ENCODE results near the gene INSM2.

The INSM2 gene

DNA sequence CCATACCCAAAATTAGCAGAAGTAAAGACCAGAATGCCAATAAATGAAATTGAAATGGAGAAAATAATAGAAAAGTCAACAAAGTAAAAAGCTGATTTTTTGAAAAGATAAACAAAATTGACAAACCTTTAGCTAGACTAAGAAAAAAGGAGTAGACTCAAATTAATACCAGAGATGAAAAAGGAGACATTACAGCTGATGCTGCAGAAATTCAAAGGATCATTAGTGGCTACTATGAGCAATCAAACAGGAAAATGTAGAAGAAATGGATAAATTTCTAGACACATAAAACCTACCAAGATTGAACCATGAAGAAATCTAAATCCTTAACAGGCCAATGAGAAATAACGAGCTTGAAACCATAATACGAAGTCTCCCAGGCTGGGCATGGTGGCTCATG lies 34.8 kb upstream of the INSM2 start:
- H3K36me3 ChIP-seq (ENCODE audit: insufficient read depth, low read length) = no peaks in the 10 kb centered on the region
- H3K9me3 ChIP-seq (ENCODE audit: low read length) = no peaks in the 10 kb centered on the region
- H2AFZ ChIP-seq (ENCODE audit: low read length) = no peak overlapping the region
- H4K20me1 ChIP-seq (ENCODE audit: insufficient read depth, low read length) = no peaks in the 10 kb centered on the region
- H3K4me1 ChIP-seq (ENCODE audit: insufficient read depth, low read length, severe bottlenecking) = no peaks in the 10 kb centered on the region
- no peak overlapping the region for H3K4me3 ChIP-seq (ENCODE audit: low read depth, low read length, poor library complexity, severe bottlenecking)
- no peaks in the 10 kb centered on the region for H3F3A ChIP-seq (ENCODE audit: insufficient read depth, low read length)
- TF ChIP-seq, protein P1, sequence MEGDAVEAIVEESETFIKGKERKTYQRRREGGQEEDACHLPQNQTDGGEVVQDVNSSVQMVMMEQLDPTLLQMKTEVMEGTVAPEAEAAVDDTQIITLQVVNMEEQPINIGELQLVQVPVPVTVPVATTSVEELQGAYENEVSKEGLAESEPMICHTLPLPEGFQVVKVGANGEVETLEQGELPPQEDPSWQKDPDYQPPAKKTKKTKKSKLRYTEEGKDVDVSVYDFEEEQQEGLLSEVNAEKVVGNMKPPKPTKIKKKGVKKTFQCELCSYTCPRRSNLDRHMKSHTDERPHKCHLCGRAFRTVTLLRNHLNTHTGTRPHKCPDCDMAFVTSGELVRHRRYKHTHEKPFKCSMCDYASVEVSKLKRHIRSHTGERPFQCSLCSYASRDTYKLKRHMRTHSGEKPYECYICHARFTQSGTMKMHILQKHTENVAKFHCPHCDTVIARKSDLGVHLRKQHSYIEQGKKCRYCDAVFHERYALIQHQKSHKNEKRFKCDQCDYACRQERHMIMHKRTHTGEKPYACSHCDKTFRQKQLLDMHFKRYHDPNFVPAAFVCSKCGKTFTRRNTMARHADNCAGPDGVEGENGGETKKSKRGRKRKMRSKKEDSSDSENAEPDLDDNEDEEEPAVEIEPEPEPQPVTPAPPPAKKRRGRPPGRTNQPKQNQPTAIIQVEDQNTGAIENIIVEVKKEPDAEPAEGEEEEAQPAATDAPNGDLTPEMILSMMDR (IDR thresholded peaks at IDR 0.05; ENCODE audit: low read length) = no peak
- TF ChIP-seq EZH2 (IDR thresholded peaks at IDR 0.05; ENCODE audit: borderline replicate concordance, low read length) = no peak
- H3K4me2 ChIP-seq (ENCODE audit: low read length) = no peak overlapping the region
- H3K27me3 ChIP-seq (ENCODE audit: insufficient read depth, low read length) = no peaks in the 10 kb centered on the region
- H3K27ac ChIP-seq (ENCODE audit: low read depth, low read length, poor library complexity, severe bottlenecking) = no peak overlapping the region
- no peak overlapping the region for H3K9ac ChIP-seq (ENCODE audit: low read length)
- no peaks in the 10 kb centered on the region for H3K9me2 ChIP-seq (ENCODE audit: low read depth, low read length)
- H3K79me2 ChIP-seq (ENCODE audit: insufficient read depth, low read length) = no peaks in the 10 kb centered on the region

- TF ChIP-seq, protein P1 (IDR thresholded peaks at IDR 0.05; ENCODE audit: low read length) = no peak
- TF ChIP-seq EZH2 (IDR thresholded peaks at IDR 0.05; ENCODE audit: borderline replicate concordance, low read length) = no peak
- Histone ChIP-seq H3K4me2 (ENCODE audit: low read length) (no peak overlapping the region), H2AFZ (ENCODE audit: low read length) (no peak overlapping the region), H3F3A (ENCODE audit: insufficient read depth, low read length) (no peaks in the 10 kb centered on the region), H3K9me3 (ENCODE audit: low read length) (no peaks in the 10 kb centered on the region), H3K4me3 (ENCODE audit: low read depth, low read length, poor library complexity, severe bottlenecking) (no peak overlapping the region), H3K36me3 (ENCODE audit: insufficient read depth, low read length) (no peaks in the 10 kb centered on the region), H3K27me3 (ENCODE audit: insufficient read depth, low read length) (no peaks in the 10 kb centered on the region), H3K4me1 (ENCODE audit: insufficient read depth, low read length, severe bottlenecking) (no peaks in the 10 kb centered on the region), H3K9ac (ENCODE audit: low read length) (no peak overlapping the region), H4K20me1 (ENCODE audit: insufficient read depth, low read length) (no peaks in the 10 kb centered on the region), H3K9me2 (ENCODE audit: low read depth, low read length) (no peaks in the 10 kb centered on the region), H3K79me2 (ENCODE audit: insufficient read depth, low read length) (no peaks in the 10 kb centered on the region), H3K27ac (ENCODE audit: low read depth, low read length, poor library complexity, severe bottlenecking) (no peak overlapping the region)
These were observed 30.3 kb upstream of the INSM2 start for GRCh38 chr14:35503646-35504045.

GRCh38 chr14:35504260-35504659 lies 29.7 kb upstream of the INSM2 start:
- no peaks in the 10 kb centered on the region for H3F3A ChIP-seq (ENCODE audit: insufficient read depth, low read length)
- no peak overlapping the region for H2AFZ ChIP-seq (ENCODE audit: low read length)
- TF ChIP-seq, protein P1 (IDR thresholded peaks at IDR 0.05; ENCODE audit: low read length) = no peak
- no peak for TF ChIP-seq EZH2 (IDR thresholded peaks at IDR 0.05; ENCODE audit: borderline replicate concordance, low read length)
- H3K4me3 ChIP-seq (ENCODE audit: low read depth, low read length, poor library complexity, severe bottlenecking) = no peak overlapping the region
- no peak overlapping the region for H3K9ac ChIP-seq (ENCODE audit: low read length)
- no peaks in the 10 kb centered on the region for H3K36me3 ChIP-seq (ENCODE audit: insufficient read depth, low read length)
- no peak overlapping the region for H3K4me2 ChIP-seq (ENCODE audit: low read length)
- no peak overlapping the region for H3K27ac ChIP-seq (ENCODE audit: low read depth, low read length, poor library complexity, severe bottlenecking)
- no peaks in the 10 kb centered on the region for H3K9me3 ChIP-seq (ENCODE audit: low read length)
- no peaks in the 10 kb centered on the region for H3K4me1 ChIP-seq (ENCODE audit: insufficient read depth, low read length, severe bottlenecking)
- no peaks in the 10 kb centered on the region for H3K27me3 ChIP-seq (ENCODE audit: insufficient read depth, low read length)
- no peaks in the 10 kb centered on the region for H3K9me2 ChIP-seq (ENCODE audit: low read depth, low read length)
- H4K20me1 ChIP-seq (ENCODE audit: insufficient read depth, low read length) = no peaks in the 10 kb centered on the region
- no peaks in the 10 kb centered on the region for H3K79me2 ChIP-seq (ENCODE audit: insufficient read depth, low read length)
